Adipose tissue (tissue), 3 donors: Measurements from ENCODE around the gene GALNT13. TPM values are rescaled to one million over a fixed set of nuclear protein-coding genes. Genes with fewer than 3 reads are reported as not detected.

Source experiments
- H3K27ac ChIP-seq: one replicate; pipeline ENCODE4 v1.5.1; 2013; ENCODE audit warnings: low read depth, low read length
- WGBS, 3 donors: extraction: QIAGEN DNeasy Blood & Tissue Kit; methylation state at CpG; one replicate each; pipeline ENCODE4 v1.1.7; 2013; 5-methylcytosine and 5-hydroxymethylcytosine counted together
- polyA plus RNA-seq, 3 donors: library from polyadenylated mRNA; stranded (reverse); fragments of 200-250 nt; gene quantifications; one replicate each; pipeline ENCODE4 v1.2.3, GENCODE V29; 2013
- donor health status: healthy with polysubstance abuse.
- donor health status: Bipolar disorder and iron deficiency.
- donor health status: healthy.

GALNT13 gene
- polyA plus RNA-seq, 3 donors = 0.23 to 3.9 (median 1.6) TPM

GRCh38 chr2:154189953-154190352 lies 318.2 kb downstream of the GALNT13 start:
- no peak overlapping the region for H3K27ac ChIP-seq
- WGBS, 3 donors = 63 to 93% (median 86%) methylated on average over 2 of the region's 2 CpGs

GRCh38 chr2:154193246-154193645 lies 321.5 kb downstream of the GALNT13 start:
- H3K27ac ChIP-seq = no peak overlapping the region
- WGBS, 3 donors = 48 to 85% (median 62%) methylated on average over 2 of the region's 2 CpGs

GRCh38 chr2:154194909-154195643 lies 323.4 kb downstream of the GALNT13 start:
- 50 to 64% (median 55%) methylated on average over 5 of the region's 5 CpGs for WGBS, 3 donors
- H3K27ac ChIP-seq = no peak overlapping the region

GRCh38 chr2:154195644-154196195 lies 324.0 kb downstream of the GALNT13 start:
- no peak overlapping the region for H3K27ac ChIP-seq

GRCh38 chr2:154198866-154199265 lies 327.1 kb downstream of the GALNT13 start:
- WGBS, 3 donors = 39 to 43% (median 39%) methylated on average over 1 of the region's 1 CpG
- H3K27ac ChIP-seq = no peak overlapping the region

- no peak overlapping the region for H3K27ac ChIP-seq
Observed at GRCh38 chr2:154203206-154203605, 331.5 kb downstream of the GALNT13 start.

- H3K27ac ChIP-seq = no peak overlapping the region
- 64 to 92% (median 89%) methylated on average over 2 of the region's 2 CpGs for WGBS, 3 donors
Observed at GRCh38 chr2:154203902-154204301, 332.2 kb downstream of the GALNT13 start.

- 74 to 75% (median 74%) methylated on average over 2 of the region's 2 CpGs for WGBS, 3 donors
Observed at GRCh38 chr2:154207288-154208047, 335.7 kb downstream of the GALNT13 start.

GRCh38 chr2:154223726-154224125 lies 352.0 kb downstream of the GALNT13 start:
- no peak overlapping the region for H3K27ac ChIP-seq
- WGBS, 3 donors = 87 to 94% (median 91%) methylated on average over 1 of the region's 1 CpG

More at GRCh38 chr2:154207288-154208047, 335.7 kb downstream of the GALNT13 start:
- no peak overlapping the region for H3K27ac ChIP-seq

- H3K27ac ChIP-seq = no peak overlapping the region
- WGBS, 3 donors = 47 to 77% (median 68%) methylated on average over 2 of the region's 2 CpGs
Observed at GRCh38 chr2:154226931-154227330, 355.2 kb downstream of the GALNT13 start.

GRCh38 chr2:154228566-154229280 lies 357.0 kb downstream of the GALNT13 start:
- 66 to 73% (median 68%) methylated on average over 3 of the region's 3 CpGs for WGBS, 3 donors
- H3K27ac ChIP-seq = no peak overlapping the region

GRCh38 chr2:154229966-154230365 lies 358.2 kb downstream of the GALNT13 start:
- H3K27ac ChIP-seq = no peak overlapping the region

GRCh38 chr2:154231021-154231420 lies 359.3 kb downstream of the GALNT13 start:
- no peak overlapping the region for H3K27ac ChIP-seq
- WGBS, 3 donors = 21 to 30% (median 29%) methylated on average over 1 of the region's 1 CpG

- no peak overlapping the region for H3K27ac ChIP-seq
- 16 to 76% (median 70%) methylated on average over 2 of the region's 2 CpGs for WGBS, 3 donors
Observed at GRCh38 chr2:154233231-154233630, 361.5 kb downstream of the GALNT13 start.

- no peak overlapping the region for H3K27ac ChIP-seq
- WGBS, 3 donors = 57 to 66% (median 65%) methylated on average over 1 of the region's 1 CpG
Observed at GRCh38 chr2:154238252-154238651, 366.5 kb downstream of the GALNT13 start.

- 85 to 90% (median 89%) methylated on average over 8 of the region's 8 CpGs for WGBS, 3 donors
Observed at GRCh38 chr2:154240316-154240715, 368.6 kb downstream of the GALNT13 start.

GRCh38 chr2:154240921-154241379 lies 369.2 kb downstream of the GALNT13 start:
- no peak overlapping the region for H3K27ac ChIP-seq
- 73 to 79% (median 78%) methylated on average over 12 of the region's 12 CpGs for WGBS, 3 donors

More at GRCh38 chr2:154240316-154240715, 368.6 kb downstream of the GALNT13 start:
- no peak overlapping the region for H3K27ac ChIP-seq

- H3K27ac ChIP-seq = no peak overlapping the region
- WGBS, 3 donors = 66 to 68% (median 67%) methylated on average over 7 of the region's 7 CpGs
Observed at GRCh38 chr2:154242687-154243086, 371.0 kb downstream of the GALNT13 start.

GRCh38 chr2:154243685-154244084 lies 372.0 kb downstream of the GALNT13 start:
- WGBS, 3 donors = 24 to 53% (median 47%) methylated on average over 1 of the region's 1 CpG

More at GRCh38 chr2:154243685-154244084, 372.0 kb downstream of the GALNT13 start:
- H3K27ac ChIP-seq = no peak overlapping the region
